ENCODE data around the gene DPYD.

Gene DPYD

DNA sequence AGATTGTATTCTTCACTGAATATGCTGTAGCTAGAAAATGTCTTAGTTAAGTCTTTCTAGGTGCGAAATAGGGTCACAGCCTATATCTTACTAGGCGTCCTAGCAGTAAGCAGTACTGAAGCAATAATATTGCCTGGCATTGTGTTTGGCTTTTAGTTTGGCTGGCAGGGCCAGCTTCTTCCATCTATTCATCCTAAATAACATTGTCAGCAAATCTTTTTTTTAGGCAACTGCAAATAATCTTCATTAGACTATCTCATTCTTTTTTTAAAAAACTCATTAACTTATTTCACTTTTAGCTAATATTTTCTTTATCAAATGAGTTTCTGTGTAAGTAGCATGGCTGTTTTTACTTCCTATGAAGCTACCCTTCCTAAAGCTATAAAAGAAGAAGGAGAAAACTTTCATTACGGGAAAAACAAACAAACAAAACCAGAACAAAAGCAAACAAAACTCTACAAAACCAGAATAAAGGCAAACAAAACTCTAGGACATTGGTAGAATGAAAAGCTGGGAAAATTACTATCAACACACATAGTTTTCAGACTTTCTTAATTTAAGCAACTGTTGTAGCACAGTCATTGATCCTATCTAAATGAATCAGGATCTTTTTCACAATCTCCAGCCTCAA is 506.0 kb downstream of the DPYD start:
- no peak for TF ChIP-seq ZNF274 (IDR thresholded peaks at IDR 0.05; ENCODE audit: low read depth, low read length)
- H3K4me3 ChIP-seq (ENCODE audit: low read length) = no peak overlapping the region

DNA sequence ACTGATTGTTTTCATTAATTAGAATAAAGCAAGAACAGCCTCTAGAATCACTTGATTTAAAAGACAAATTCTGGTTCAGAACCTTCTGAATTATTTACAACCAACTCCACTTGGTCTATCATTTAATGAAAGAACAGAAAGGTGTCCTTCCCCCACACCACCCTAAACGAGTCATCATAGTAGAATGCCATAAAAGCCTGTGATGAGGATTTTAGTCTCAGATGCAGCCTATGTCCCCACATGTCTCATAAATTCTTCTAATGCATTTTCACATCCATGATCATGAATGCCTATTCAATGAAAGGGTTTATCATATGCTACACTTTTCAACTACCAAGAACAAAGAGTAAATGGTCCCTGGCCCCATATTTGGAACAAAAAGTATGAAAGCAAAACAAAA is 508.1 kb downstream of the DPYD start:
- no peak overlapping the region for H3K4me3 ChIP-seq (ENCODE audit: low read length)
- TF ChIP-seq ZNF274 (IDR thresholded peaks at IDR 0.05; ENCODE audit: low read depth, low read length) = no peak

DNA sequence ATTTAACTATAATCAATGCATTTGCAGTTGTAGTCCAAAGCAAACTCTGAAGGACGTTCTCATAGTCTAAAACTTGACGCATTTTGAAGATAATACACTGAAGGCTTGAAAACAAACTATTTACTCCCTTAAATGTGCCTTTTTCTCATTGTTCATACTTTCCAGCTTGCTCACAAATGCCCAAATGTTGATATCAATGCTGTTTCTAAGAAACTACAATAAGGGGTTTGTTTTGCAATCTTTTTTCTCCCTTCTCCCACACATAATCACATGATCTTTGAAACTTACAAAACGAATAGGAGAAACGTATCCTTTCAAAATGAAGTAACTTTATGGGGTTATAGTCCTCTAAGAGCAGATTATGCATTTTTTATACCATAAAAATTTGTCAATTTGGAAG is 508.7 kb downstream of the DPYD start:
- no peak overlapping the region for H3K4me3 ChIP-seq (ENCODE audit: low read length)
- no peak for TF ChIP-seq ZNF274 (IDR thresholded peaks at IDR 0.05; ENCODE audit: low read depth, low read length)

DNA sequence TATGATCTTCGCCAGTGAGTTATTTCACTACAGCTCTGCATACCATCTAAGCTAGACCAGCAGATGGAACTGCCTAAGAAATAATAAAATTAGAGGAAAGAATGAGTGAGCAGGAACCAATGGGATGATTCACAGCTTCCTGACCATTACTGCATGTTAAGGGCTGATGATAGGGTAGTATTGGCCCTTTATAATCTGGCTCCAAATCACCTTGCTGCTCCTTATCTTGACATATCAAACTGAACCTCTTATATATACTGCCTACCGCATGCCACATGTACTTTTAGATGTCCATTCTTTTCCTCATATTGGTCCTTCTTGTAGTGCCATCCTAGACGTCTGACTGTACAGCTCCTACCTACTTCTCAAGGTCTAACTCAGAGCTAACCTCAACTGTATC is 524.4 kb downstream of the DPYD start:
- TF ChIP-seq ZNF274 (IDR thresholded peaks at IDR 0.05; ENCODE audit: low read depth, low read length) = no peak
- no peak overlapping the region for H3K4me3 ChIP-seq (ENCODE audit: low read length)

DNA sequence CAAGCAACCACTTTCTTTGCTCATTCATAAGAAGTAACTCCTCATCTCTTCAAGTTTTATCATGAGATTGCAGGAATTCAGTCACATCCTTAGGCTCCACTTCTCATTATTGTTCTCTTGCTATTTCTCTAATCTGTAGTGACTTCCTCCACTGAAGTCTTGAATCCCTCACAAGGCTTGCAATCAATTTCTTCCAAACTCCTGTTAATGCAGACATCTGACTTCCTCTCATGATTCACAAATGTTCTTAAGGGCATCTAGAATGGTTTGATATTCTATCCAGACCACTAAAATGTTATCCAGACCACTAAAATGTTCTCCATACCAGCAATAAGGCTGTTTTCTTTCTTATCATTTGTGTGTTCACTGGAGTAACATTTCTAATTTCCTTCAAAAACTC is 528.1 kb downstream of the DPYD start:
- no peak overlapping the region for H3K4me3 ChIP-seq (ENCODE audit: low read length)
- TF ChIP-seq ZNF274 (IDR thresholded peaks at IDR 0.05; ENCODE audit: low read depth, low read length) = no peak

DNA sequence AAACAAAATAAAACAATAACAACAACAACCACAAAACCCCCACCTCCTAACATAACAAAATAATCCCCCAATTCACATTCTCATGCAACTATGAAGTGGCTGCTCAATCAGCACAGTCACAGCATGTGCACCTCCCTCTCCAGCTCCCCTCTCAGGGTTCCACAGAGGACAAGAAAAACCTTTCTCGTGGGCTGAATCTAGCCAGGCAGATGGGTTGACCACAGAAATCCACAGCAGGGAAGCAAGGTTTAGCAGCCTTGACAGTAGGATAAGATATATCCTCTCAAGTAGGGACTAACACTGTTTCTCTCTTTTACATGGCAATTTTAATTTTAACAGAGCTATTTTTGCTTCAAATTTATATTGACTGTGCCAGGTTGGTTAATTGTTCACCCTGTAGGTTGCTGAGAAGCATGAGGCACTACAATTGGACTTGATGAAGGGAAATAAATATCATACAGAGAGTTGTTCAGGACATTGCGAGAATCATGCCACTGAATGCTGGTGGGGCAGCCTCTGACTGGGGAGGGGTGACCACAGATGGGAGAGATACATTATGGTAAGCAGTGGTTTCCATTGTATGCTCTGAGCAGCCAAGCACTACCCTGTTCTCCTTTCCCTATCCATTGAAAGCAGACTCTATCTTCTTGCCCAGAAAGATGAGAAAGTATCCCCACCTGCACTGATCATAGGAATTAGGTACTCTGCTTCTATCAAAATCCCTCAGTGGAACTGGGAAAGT is 535.1 kb downstream of the DPYD start:
- no peak for TF ChIP-seq ZNF274 (IDR thresholded peaks at IDR 0.05; ENCODE audit: low read depth, low read length)
- H3K4me3 ChIP-seq (ENCODE audit: low read length) = no peak overlapping the region

DNA sequence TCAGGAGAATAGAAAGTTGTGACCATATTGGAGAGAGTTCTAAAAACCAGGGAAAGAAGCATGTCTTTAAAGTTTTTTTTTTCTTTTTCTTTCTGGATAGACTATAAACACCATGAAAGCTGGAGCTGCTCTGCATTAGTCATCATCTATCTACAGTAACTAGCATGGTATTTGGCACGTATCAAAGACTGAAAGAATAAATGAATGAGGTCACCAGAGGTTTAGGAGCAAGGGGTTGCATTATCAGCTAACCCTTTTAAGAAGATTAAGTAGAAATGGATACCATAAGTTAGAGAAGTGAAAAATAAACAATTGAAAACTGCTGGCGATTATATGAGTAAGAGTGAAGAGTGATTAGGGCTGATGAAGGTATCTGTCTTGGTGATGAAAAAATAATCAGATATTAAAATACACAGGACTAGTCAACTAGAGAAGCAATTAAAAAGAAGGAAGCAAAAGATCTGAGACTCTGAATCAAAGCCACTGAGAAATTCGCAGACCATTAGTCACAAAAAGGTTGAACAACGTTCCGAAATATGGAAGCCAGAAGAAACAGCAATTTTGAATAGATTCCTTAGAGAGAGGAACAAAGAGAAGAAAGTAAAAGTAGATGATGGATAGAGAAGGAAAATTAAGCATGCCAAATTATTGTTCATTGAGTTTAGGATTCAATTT is 536.4 kb downstream of the DPYD start:
- H3K4me3 ChIP-seq (ENCODE audit: low read length) = no peak overlapping the region
- TF ChIP-seq ZNF274 (IDR thresholded peaks at IDR 0.05; ENCODE audit: low read depth, low read length) = no peak

DNA sequence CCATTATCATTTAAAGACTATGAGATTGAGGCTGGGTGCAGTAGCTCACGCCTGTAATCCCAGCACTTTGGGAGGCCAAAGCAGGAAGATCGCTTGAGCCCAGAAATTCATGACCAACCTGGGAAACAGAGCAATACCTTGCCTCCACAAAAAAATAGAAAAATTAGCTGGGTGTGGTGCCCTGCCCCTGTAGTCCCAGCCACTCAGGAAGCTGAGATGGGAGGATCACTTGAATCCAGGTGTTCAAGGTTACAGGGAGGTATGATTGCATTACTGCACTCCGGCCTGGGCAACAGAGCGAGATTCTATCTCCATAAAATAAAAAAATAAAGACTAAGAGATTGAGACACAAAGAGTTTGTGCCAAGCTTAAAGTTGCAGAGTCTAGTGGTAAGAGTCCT is 537.0 kb downstream of the DPYD start:
- no peak overlapping the region for H3K4me3 ChIP-seq (ENCODE audit: low read length)
- TF ChIP-seq ZNF274 (IDR thresholded peaks at IDR 0.05; ENCODE audit: low read depth, low read length) = no peak

DNA sequence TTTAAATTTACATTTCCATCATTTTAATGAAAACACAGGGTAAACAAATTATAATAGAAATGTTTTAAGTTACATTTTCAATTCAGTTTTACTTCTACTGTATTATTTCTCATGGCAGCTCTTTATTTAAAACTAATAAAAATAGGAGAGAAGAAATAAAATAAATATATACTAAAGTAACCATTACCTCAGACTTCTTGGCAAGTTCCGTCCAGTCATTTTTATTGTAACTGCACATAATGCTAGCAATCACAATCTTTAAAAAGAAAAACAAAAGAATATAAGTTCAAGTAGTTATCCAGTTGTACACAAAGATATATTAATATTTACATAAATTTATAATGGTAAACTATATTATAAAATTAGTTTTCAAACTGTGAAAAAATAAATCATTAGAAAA is 538.6 kb downstream of the DPYD start:
- H3K4me3 ChIP-seq (ENCODE audit: low read length) = no peak overlapping the region
- no peak for TF ChIP-seq ZNF274 (IDR thresholded peaks at IDR 0.05; ENCODE audit: low read depth, low read length)

DNA sequence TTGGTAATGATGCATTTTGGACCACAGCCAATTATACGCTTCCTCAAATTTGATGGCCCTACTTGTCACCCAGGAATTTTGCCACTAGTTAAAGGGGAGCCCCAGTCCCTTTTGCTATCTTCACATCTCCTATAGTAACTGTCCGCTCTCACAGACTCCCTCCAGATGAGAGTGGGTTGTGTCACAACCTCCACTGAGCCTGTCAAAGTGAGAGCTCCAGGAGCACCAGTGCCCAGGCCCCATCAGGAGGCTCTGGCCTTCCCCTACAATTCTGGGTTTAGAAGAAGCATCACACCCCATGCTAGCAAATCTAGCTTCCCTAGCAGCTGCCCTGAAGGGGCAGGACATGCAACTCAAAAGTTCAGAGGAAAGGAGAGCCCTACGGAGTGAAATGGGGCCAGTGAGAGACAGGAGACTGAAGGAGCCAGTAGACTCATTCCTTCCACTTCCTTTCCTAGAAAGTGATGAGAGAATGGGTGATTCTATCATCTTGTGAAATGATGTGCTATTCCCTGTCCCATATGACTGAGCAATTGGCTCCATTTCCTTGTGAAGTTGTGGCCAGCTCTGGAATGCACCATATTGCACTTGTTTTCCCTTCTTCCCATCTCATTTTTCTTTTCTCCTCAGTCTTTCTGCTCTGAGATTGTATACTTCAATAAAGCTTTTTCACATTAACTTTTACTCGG is 541.3 kb downstream of the DPYD start:
- no peak for TF ChIP-seq ZNF274 (IDR thresholded peaks at IDR 0.05; ENCODE audit: low read depth, low read length)
- H3K4me3 ChIP-seq (ENCODE audit: low read length) = no peak overlapping the region

DNA sequence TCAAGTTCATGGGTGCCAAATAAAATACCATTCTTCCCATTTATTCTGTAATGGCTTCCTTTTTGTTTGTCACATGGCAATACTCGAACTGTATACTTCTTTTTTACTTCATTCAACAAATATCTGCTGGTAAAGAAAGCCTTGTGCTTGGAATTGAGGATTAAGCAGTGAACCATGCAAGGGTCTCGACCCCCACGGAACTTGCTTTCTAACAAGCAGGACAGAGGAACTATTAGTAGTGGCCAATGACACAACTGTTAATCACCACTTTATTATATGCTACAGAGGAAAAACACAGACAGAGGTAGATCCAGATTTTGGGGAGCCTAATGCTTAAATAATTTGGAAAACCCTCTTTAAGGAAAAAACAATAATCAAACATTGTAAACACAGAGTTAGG is 542.2 kb downstream of the DPYD start:
- no peak for TF ChIP-seq ZNF274 (IDR thresholded peaks at IDR 0.05; ENCODE audit: low read depth, low read length)
- H3K4me3 ChIP-seq (ENCODE audit: low read length) = no peak overlapping the region

DNA sequence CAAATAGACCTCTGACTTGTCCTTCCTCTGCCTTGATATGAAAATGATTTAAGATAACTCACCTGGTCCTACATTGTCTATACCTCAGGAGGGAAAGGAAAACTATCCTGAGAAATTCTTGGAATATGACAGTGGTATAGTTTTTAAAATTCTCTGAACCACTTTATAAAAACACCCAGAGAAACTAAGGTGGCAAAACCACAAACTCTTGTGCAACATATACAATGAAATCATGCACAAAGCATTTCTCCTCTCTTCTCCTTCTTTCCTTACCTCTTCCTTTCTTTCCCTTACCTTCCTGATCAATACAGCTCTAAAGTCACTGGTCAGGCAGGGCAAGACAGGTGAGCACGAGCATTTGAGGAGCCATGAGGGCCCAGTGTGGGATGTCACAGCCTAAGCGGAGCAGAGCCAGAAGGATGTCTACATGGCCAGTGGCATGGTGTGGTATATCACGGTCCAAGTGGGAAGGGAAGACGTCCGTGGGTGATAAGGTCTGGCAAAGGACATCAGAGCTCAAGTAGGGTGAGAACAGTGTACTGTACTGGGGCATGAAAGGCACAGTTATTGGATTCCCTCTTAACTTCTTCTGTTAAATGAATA is 543.3 kb downstream of the DPYD start:
- TF ChIP-seq ZNF274 (IDR thresholded peaks at IDR 0.05; ENCODE audit: low read depth, low read length) = no peak
- no peak overlapping the region for H3K4me3 ChIP-seq (ENCODE audit: low read length)

DNA sequence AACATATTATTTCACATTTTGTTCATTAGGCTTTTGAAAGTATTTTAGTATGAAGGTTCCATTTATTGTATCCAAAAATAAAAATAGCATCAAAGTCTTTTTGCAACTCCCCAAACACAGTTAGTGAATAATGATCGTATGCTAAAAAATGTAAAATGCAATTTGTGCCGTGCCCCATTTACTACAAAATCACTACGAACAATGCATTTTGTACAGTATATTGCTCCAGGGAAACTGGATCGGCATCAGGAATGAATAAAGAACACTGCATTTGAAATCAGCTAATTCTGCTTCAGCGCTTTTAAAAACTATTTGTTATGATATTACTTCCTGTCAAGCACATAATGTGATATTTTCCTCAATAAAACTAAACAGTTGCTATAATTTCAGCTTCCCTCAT is 547.8 kb downstream of the DPYD start:
- TF ChIP-seq ZNF274 (IDR thresholded peaks at IDR 0.05; ENCODE audit: low read depth, low read length) = no peak
- no peak overlapping the region for H3K4me3 ChIP-seq (ENCODE audit: low read length)

DNA sequence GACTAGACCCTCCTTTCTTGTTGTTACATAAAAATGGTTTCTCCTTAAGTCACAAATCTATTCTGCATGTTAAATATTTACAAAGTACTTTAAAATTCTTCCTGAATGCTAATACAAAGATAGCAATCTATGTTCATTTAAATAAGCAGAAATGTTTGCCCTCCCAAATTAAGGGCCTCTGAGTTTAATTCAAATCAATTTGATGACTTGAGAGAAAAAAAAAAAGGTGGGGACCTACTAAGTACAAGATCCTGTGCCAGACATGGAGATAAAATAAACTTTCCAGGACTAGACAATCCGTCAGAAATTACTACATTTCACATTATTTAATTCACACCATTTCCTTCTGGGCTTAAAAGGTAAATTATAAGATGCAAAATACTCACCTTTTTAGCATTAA is 548.3 kb downstream of the DPYD start:
- TF ChIP-seq ZNF274 (IDR thresholded peaks at IDR 0.05; ENCODE audit: low read depth, low read length) = no peak
- H3K4me3 ChIP-seq (ENCODE audit: low read length) = no peak overlapping the region

Measured in GM08714 (cell line).